HEK293 (cell line): ENCODE results near the gene PRSS37.

ENCODE experiments used
- CTCF ChIA-PET: fragments of 350-600 bp; formaldehyde crosslinking; extraction: SDS; loops from one replicate; lab custom pipeline; 2021; ENCODE audit warnings: antibody characterized with exemption; lab: Yijun Ruan, JAX
- POLR2A ChIA-PET: fragments of 300-600 bp; formaldehyde crosslinking; extraction: SDS; loops from one replicate; lab custom pipeline; 2020; ENCODE audit warnings: antibody characterized with exemption, inconsistent platforms; lab: Yijun Ruan, JAX
- H3K27ac ChIP-seq: fragments of 200-500 bp; sonication (Bioruptor generic); 2 replicates; pipeline ENCODE4 v1.5.1; 2014; ENCODE audit warnings: low read depth, low read length, control low read depth, inconsistent platforms; ENCODE audit errors: extremely low read depth
- H3K36me3 ChIP-seq, 2 experiments: fragments of 200-500 bp in 1 of 2; sonication (Bioruptor generic) in 1 of 2; 1 replicate in 1 of 2; 2 replicates in 1 of 2; pipeline ENCODE4 v1.5.1; 2014 to 2017; ENCODE audit warnings: inconsistent platforms in 2 of 2, low read length in 2 of 2; ENCODE audit not compliant: control insufficient read depth in 2 of 2, insufficient read depth in 1 of 2
- H3K4me1 ChIP-seq: fragments of 200-500 bp; sonication (Bioruptor generic); 2 replicates; pipeline ENCODE4 v1.5.1; 2014; ENCODE audit warnings: mild to moderate bottlenecking, low read length, inconsistent platforms; ENCODE audit not compliant: control insufficient read depth, insufficient read depth
- H3K4me3 ChIP-seq: 2 replicates; pipeline ENCODE4 v1.5.1; 2011; ENCODE audit warnings: low read depth, mild to moderate bottlenecking, control low read depth, low read length, moderate library complexity
- H3K9me3 ChIP-seq: fragments of 200-500 bp; sonication (Bioruptor generic); 2 replicates; pipeline ENCODE4 v1.5.1; 2014; ENCODE audit warnings: low read depth, low read length, inconsistent platforms; ENCODE audit not compliant: control insufficient read depth, insufficient read depth
- BCL11A ChIP-seq: fragments of 450-650 bp; formaldehyde crosslinking; IDR thresholded peaks from 2 replicates; pipeline ENCODE4 v1.5.1; 2016; ENCODE audit warnings: low read depth, missing biosample characterization, missing genetic modification characterization
- GLIS2 ChIP-seq: fragments of 450-650 bp; formaldehyde crosslinking; IDR thresholded peaks from 2 replicates; pipeline ENCODE4 v1.5.1; 2016; ENCODE audit warnings: missing biosample characterization, missing genetic modification characterization
- IKZF3 ChIP-seq: fragments of 450-650 bp; IDR thresholded peaks from 2 replicates; pipeline ENCODE4 v1.5.0; 2018; ENCODE audit warnings: missing biosample characterization, mild to moderate bottlenecking, missing genetic modification characterization, moderate library complexity
- KLF1 ChIP-seq: fragments of 450-650 bp; formaldehyde crosslinking; IDR thresholded peaks from 2 replicates; pipeline ENCODE4 v1.5.1; 2016; ENCODE audit warnings: missing biosample characterization, missing genetic modification characterization
- KLF16 ChIP-seq: fragments of 450-650 bp; formaldehyde crosslinking; IDR thresholded peaks from 2 replicates; pipeline ENCODE4 v1.5.1; 2017; ENCODE audit warnings: missing biosample characterization, missing genetic modification characterization
- KLF9 ChIP-seq: fragments of 450-650 bp; formaldehyde crosslinking; IDR thresholded peaks from 2 replicates; pipeline ENCODE4 v1.5.1; 2016; ENCODE audit warnings: missing biosample characterization, missing genetic modification characterization, low read depth
- OSR2 ChIP-seq: fragments of 450-650 bp; formaldehyde crosslinking; IDR thresholded peaks from 2 replicates; pipeline ENCODE4 v1.5.1; 2016; ENCODE audit warnings: missing biosample characterization, missing genetic modification characterization
- PRDM6 ChIP-seq: fragments of 450-650 bp; formaldehyde crosslinking; IDR thresholded peaks from 2 replicates; pipeline ENCODE4 v1.5.1; 2017; ENCODE audit warnings: missing biosample characterization, missing genetic modification characterization
- SALL2 ChIP-seq: fragments of 450-650 bp; formaldehyde crosslinking; IDR thresholded peaks from 2 replicates; pipeline ENCODE4 v1.5.0; 2017; ENCODE audit warnings: missing biosample characterization, mild to moderate bottlenecking, missing genetic modification characterization, borderline replicate concordance
- SP3 ChIP-seq: fragments of 450-650 bp; formaldehyde crosslinking; IDR thresholded peaks from 2 replicates; pipeline ENCODE4 v1.5.1; 2016; ENCODE audit warnings: missing biosample characterization, missing genetic modification characterization
- YY2 ChIP-seq: fragments of 450-650 bp; formaldehyde crosslinking; IDR thresholded peaks from 2 replicates; pipeline ENCODE4 v1.5.1; 2016; ENCODE audit warnings: missing biosample characterization, missing genetic modification characterization
- ZBTB20 ChIP-seq: fragments of 450-650 bp; formaldehyde crosslinking; IDR thresholded peaks from 2 replicates; pipeline ENCODE4 v1.5.1; 2016; ENCODE audit warnings: missing biosample characterization, missing genetic modification characterization
- ZBTB44 ChIP-seq: fragments of 450-650 bp; IDR thresholded peaks from 2 replicates; pipeline ENCODE4 v1.5.1; 2018; ENCODE audit warnings: missing biosample characterization, mild to moderate bottlenecking, missing genetic modification characterization
- ZEB2 ChIP-seq: fragments of 450-650 bp; formaldehyde crosslinking; IDR thresholded peaks from 2 replicates; pipeline ENCODE4 v1.5.1; 2016; ENCODE audit warnings: missing biosample characterization, missing genetic modification characterization
- ZFHX2 ChIP-seq: fragments of 450-650 bp; formaldehyde crosslinking; conservative IDR thresholded peaks from 2 replicates; pipeline ENCODE4 v1.5.1; 2016; ENCODE audit warnings: missing biosample characterization, missing genetic modification characterization
- ZIC2 ChIP-seq: fragments of 450-650 bp; formaldehyde crosslinking; IDR thresholded peaks from 2 replicates; pipeline ENCODE4 v1.5.1; 2016; ENCODE audit warnings: missing biosample characterization, missing genetic modification characterization
- ZNF426 ChIP-seq: fragments of 450-650 bp; formaldehyde crosslinking; IDR thresholded peaks from 2 replicates; pipeline ENCODE4 v1.5.1; 2017; ENCODE audit warnings: missing biosample characterization, missing genetic modification characterization, mild to moderate bottlenecking, inconsistent platforms, moderate library complexity
- ZNF518A ChIP-seq: fragments of 450-650 bp; formaldehyde crosslinking; conservative IDR thresholded peaks from 2 replicates; pipeline ENCODE4 v1.5.1; 2016; ENCODE audit warnings: low read depth, missing biosample characterization, missing genetic modification characterization
- ZNF610 ChIP-seq: fragments of 450-650 bp; formaldehyde crosslinking; IDR thresholded peaks from 2 replicates; pipeline ENCODE4 v1.5.1; 2016; ENCODE audit warnings: missing biosample characterization, missing genetic modification characterization, borderline replicate concordance
- ZNF621 ChIP-seq: fragments of 450-650 bp; formaldehyde crosslinking; IDR thresholded peaks from 2 replicates; pipeline ENCODE4 v1.5.1; 2017; ENCODE audit warnings: missing biosample characterization, missing genetic modification characterization
- ZNF624 ChIP-seq: fragments of 450-650 bp; formaldehyde crosslinking; IDR thresholded peaks from 2 replicates; pipeline ENCODE4 v1.5.1; 2017; ENCODE audit warnings: missing biosample characterization, missing genetic modification characterization
- ZNF670 ChIP-seq: fragments of 450-650 bp; formaldehyde crosslinking; IDR thresholded peaks from 2 replicates; pipeline ENCODE4 v1.5.1; 2016; ENCODE audit warnings: missing biosample characterization, missing genetic modification characterization, low read depth
- ZNF677 ChIP-seq: fragments of 450-650 bp; IDR thresholded peaks from 2 replicates; pipeline ENCODE4 v1.5.0; 2018; ENCODE audit warnings: missing biosample characterization, mild to moderate bottlenecking, missing genetic modification characterization, moderate library complexity
- ZNF76 ChIP-seq: fragments of 450-650 bp; formaldehyde crosslinking; IDR thresholded peaks from 2 replicates; pipeline ENCODE4; 2016; ENCODE audit warnings: low read depth, missing biosample characterization, missing genetic modification characterization, borderline replicate concordance
- ZNF837 ChIP-seq: fragments of 450-650 bp; formaldehyde crosslinking; IDR thresholded peaks from 2 replicates; pipeline ENCODE4 v1.5.1; 2016; ENCODE audit warnings: missing biosample characterization, missing genetic modification characterization

The PRSS37 gene

GRCh38 chr7:141872931-141873330 lies 31.6 kb upstream of the PRSS37 start:
- no peaks in the 10 kb centered on the region for H3K36me3 ChIP-seq
- CTCF ChIA-PET: interaction anchor here (0.7 kb wide), 1 partner anchor 14 kb away, joined by 3 read pairs; no protein-coding TSS in a partner anchor
- H3K27ac ChIP-seq: no peak overlapping the region
- no peak overlapping the region for H3K4me3 ChIP-seq
- TF ChIP-seq KLF16 (tag by site-specific recombination) (no peak), KLF9 (tag by site-specific recombination) (no peak), GLIS2 (no peak), IKZF3 (tag by site-specific recombination) (no peak), ZEB2 (tag by site-specific recombination) (no peak)
- H3K4me1 ChIP-seq: no peaks in the 10 kb centered on the region
- POLR2A ChIA-PET: no interaction called here
- H3K9me3 ChIP-seq: no peaks in the 10 kb centered on the region

- ChIA-PET POLR2A (no interaction called here), CTCF (interaction anchor here (0.5 kb wide), 1 partner anchor 81 kb away, joined by 3 read pairs; no protein-coding TSS in a partner anchor)
- Histone ChIP-seq H3K4me3 (no peak overlapping the region), H3K27ac (no peak overlapping the region), H3K4me1 (no peaks in the 10 kb centered on the region), H3K9me3 (no peaks in the 10 kb centered on the region), H3K36me3 (no peaks in the 10 kb centered on the region)
- TF ChIP-seq ZNF76 (no peak), ZNF621 (no peak), BCL11A (tag by site-specific recombination) (no peak), ZNF610 (no peak), ZNF426 (tag by site-specific recombination) (no peak), ZNF624 (tag by site-specific recombination) (no peak), ZBTB44 (no peak)
These were observed 25.7 kb upstream of the PRSS37 start for GRCh38 chr7:141866974-141867373.

GRCh38 chr7:141864765-141865447 lies 23.6 kb upstream of the PRSS37 start:
- H3K27ac ChIP-seq: no peak overlapping the region
- H3K36me3 ChIP-seq: no peaks in the 10 kb centered on the region
- no peaks in the 10 kb centered on the region for H3K4me1 ChIP-seq
- H3K9me3 ChIP-seq: no peaks in the 10 kb centered on the region
- CTCF ChIA-PET: interaction anchor here (1.1 kb wide), 1 partner anchor 127 kb away, joined by 3 read pairs; the partner anchor contains the start of gene SSBP1
- POLR2A ChIA-PET: no interaction called here
- no peak overlapping the region for H3K4me3 ChIP-seq
- TF ChIP-seq ZNF837 (tag by site-specific recombination): no peak
- no peak for TF ChIP-seq ZBTB20 (tag by site-specific recombination)
- TF ChIP-seq SP3: no peak
- TF ChIP-seq SALL2 (tag by site-specific recombination): no peak
- TF ChIP-seq KLF1 (tag by site-specific recombination): no peak
- TF ChIP-seq OSR2 (tag by site-specific recombination): no peak
- TF ChIP-seq YY2 (tag by site-specific recombination): no peak
- no peak for TF ChIP-seq ZIC2 (tag by site-specific recombination)
- no peak for TF ChIP-seq ZFHX2 (tag by site-specific recombination)
- no peak for TF ChIP-seq ZNF518A
- no peak for TF ChIP-seq ZNF670 (tag by site-specific recombination)
- TF ChIP-seq ZNF677 (tag by site-specific recombination): no peak
- no peak for TF ChIP-seq PRDM6 (tag by site-specific recombination)
